Measurements from ENCODE around the gene SCAMP4.

- TF ChIP-seq CTCF (tag by site-specific recombination; IDR thresholded peaks at IDR 0.05) (no peak), ZBTB6 (tag by site-specific recombination; IDR thresholded peaks at IDR 0.05) (no peak), ZNF114 (tag by site-specific recombination; IDR thresholded peaks at IDR 0.05) (no peak), ZSCAN30 (tag by site-specific recombination; IDR thresholded peaks at IDR 0.05) (no peak), ZBTB7A (tag by site-specific recombination; IDR thresholded peaks at IDR 0.05; ENCODE audit: low read depth) (no peak), ZNF561 (tag by site-specific recombination; IDR thresholded peaks at IDR 0.05; ENCODE audit: borderline replicate concordance) (no peak), ZNF433 (tag by site-specific recombination; IDR thresholded peaks at IDR 0.05; ENCODE audit: low read depth) (no peak), ZNF629 (tag by site-specific recombination; IDR thresholded peaks at IDR 0.05) (no peak), ZNF146 (tag by site-specific recombination; IDR thresholded peaks at IDR 0.05) (no peak), ZNF274 (IDR thresholded peaks at IDR 0.05; ENCODE audit: low read length) (no peak), ZNF274 (tag by site-specific recombination; IDR thresholded peaks at IDR 0.05; ENCODE audit: borderline replicate concordance) (no peak), REST (tag by site-specific recombination; IDR thresholded peaks at IDR 0.05) (no peak), ZNF692 (tag by site-specific recombination; IDR thresholded peaks at IDR 0.05) (no peak), ZNF184 (tag by site-specific recombination; IDR thresholded peaks at IDR 0.05) (no peak)
These were observed 720 bp downstream of the SCAMP4 start for GRCh38 chr19:1905863-1906375.

Measured in HEK293 (cell line).